Endometrial microvascular endothelial cells (primary cell): ENCODE results near the gene PKDCC. TPM values are rescaled to one million over a fixed set of nuclear protein-coding genes. Genes with fewer than 3 reads are reported as not detected.

Experiments used
- in situ Hi-C: cut with HindIII; loops from 2 replicates; pipeline ENCODE4 v1.10.0; 2017; ENCODE audit warnings: low sequenced_read_pairs, low pct_unique_long_range_greater_than_20kb; ENCODE audit errors: inconsistent ontology term
- total RNA-seq: library from RNA; depleted of rRNA; stranded (reverse); fragments of >200 nt; gene quantifications from one replicate; pipeline ENCODE4 v1.2.3, GENCODE V29; 2015; ENCODE audit errors: inconsistent ontology term

Gene PKDCC
- total RNA-seq, 1 donor from 2014 or later = 2.4 TPM

- in situ Hi-C loops = loop anchor here (25.0 kb wide), 1 partner anchor 214 kb away; no protein-coding TSS in a partner anchor
These were observed 28.8 kb downstream of the PKDCC start for GRCh38 chr2:42076357-42077225.

DNA sequence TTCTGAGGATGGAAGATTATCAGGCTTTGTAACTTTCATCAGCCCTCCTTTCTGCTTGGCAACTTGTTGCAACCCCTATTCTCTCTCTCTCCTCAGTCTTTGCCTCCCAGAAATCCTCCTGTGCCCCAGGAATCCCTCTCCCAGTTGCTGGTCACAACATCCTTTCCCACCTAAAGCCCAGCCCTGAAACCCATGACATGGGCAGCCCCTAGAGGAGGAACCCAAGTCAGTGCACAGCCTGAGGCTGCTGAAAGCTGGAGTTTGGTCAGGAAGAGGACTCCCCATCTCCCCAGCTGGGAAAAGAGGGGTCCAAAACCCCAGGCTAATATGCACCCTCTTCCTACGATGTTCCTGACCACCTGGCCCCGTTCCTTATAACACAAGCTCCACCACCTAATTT lies 29.5 kb downstream of the PKDCC start:
- in situ Hi-C loops = loop anchor here (25.0 kb wide), 1 partner anchor 215 kb away; no protein-coding TSS in a partner anchor

DNA sequence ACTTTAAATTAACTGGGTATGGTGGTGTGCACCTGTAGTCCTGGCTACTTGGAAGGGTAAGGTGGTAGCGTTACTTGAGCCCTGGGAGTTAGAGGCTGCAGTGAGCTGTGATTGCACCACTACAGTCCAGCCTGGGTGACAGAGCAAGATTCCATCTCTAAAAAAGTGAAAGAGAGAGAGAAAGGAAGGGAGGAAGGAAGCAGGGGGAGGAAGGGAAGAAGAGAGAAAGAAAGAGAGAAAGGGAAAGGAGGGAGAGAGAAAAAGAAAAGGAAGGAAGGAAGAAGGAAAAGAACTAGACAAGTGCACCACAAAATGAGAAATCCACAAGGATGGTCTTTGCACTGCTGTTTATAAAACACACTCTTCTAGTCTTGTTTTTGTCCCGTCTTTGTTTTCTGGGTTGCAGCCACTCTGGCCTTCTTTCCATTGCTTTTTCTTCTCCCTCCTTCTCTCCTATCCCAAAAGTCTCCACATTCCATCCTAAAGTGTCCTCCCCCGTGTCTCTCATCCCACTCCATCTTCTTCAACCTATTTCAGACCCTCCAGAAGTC lies 32.0 kb downstream of the PKDCC start:
- in situ Hi-C loops = loop anchor here (25.0 kb wide), 1 partner anchor 218 kb away; no protein-coding TSS in a partner anchor

DNA sequence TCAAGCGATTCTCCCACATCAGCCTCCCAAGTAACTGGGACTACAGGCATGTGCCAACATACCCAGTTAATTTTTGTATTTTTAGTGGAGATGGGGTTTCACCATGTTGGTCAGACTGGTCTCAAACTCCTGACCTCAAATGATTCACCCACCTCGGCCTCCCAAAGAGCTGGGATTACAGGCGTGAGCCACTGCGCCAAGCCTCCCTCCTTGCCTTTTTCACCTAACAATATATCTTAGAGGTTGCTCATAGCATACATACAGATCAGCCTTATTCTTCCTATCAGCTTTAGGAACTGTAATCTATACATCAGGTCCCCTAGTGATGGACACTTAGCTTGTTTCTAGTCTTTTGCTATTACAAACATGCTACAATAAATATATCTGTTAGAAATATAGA lies 33.3 kb downstream of the PKDCC start:
- in situ Hi-C loops = loop anchor here (25.0 kb wide), 1 partner anchor 219 kb away; no protein-coding TSS in a partner anchor

GRCh38 chr2:42082016-42082415 lies 34.2 kb downstream of the PKDCC start:
- in situ Hi-C loops = loop anchor here (25.0 kb wide), 1 partner anchor 220 kb away; no protein-coding TSS in a partner anchor

GRCh38 chr2:42084231-42084671 lies 36.4 kb downstream of the PKDCC start:
- in situ Hi-C loops = loop anchor here (25.0 kb wide), 1 partner anchor 222 kb away; no protein-coding TSS in a partner anchor

GRCh38 chr2:42085070-42085469 lies 37.2 kb downstream of the PKDCC start:
- in situ Hi-C loops = loop anchor here (25.0 kb wide), 1 partner anchor 223 kb away; no protein-coding TSS in a partner anchor

DNA sequence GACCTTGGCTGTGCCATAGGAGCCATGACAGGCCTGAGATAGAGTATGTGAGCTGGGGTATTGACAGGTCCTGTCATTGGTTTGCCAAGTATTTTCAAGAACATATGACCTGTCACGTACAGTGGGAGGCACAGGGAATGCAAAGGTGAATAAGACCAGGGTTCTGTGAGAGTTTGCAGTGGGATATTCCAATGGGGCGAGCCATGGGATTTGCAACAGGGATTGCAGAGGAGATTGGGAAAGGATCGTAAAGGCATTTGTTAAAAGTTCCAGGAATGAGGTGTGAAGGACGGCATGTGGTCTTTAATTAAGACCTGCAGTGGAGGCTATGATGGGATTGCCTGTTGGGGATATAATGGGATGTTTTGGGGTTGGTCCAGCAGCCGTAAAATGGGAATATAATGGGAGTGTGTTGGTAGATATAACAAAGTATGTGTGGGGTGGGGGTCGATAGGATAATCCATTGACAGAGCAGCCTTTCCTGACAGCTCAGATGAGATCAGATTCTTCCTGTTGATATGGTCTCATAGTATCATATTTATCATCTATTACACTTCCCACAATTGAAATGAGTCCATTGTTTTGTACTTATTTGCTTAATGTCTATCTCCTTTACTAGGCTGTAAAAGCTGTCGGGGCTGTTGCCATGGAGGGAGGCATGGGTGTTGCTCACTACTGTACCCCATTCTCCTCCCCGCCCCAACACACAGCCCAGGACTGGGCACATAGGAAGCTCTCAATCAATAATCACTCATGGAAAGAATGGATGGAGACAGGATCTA lies 38.1 kb downstream of the PKDCC start:
- in situ Hi-C loops = loop anchor here (25.0 kb wide), 1 partner anchor 224 kb away; no protein-coding TSS in a partner anchor

DNA sequence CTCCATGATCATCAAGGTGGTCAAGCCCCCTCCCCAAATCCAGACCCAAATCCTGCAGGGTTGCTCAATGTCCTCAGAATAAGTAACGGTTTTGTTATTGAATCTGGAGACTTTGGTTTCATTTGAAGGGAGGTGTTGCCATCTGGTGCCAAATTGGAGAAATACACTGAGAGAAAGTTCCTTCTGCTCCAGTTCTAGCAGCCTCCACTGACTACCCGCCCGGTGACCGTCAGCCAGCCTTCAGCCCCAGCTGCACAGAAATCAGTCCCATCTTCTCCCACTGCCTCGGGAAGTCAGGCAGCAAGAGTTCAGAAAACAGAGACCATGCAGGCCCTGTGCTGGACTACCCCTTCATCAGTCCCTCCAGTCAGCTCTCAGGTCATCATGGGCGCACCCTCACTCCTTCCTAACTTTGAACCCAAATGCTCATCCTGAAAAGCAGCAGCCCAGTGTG lies 38.7 kb downstream of the PKDCC start:
- in situ Hi-C loops = loop anchor here (25.0 kb wide), 1 partner anchor 224 kb away; no protein-coding TSS in a partner anchor

- in situ Hi-C loops = loop anchor here (25.0 kb wide), 1 partner anchor 225 kb away; no protein-coding TSS in a partner anchor
These were observed 39.5 kb downstream of the PKDCC start for GRCh38 chr2:42087137-42087856.

DNA sequence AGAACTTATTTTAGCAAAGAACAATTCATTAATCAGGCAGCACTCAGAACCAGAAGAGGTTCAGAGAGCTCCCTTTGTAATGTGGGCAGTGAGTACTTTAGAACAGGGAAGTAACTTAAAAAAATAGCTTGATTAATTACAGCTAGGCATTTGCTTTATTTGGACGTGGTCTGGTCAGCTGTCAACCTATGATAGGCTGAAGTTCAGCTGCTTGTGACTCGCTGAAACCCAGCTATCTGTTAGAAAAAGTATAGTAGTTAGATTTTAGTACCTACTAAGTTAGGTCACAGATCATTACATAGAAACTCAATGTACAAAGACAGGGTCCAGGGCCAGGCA lies 40.0 kb downstream of the PKDCC start:
- in situ Hi-C loops = loop anchor here (25.0 kb wide), 1 partner anchor 226 kb away; no protein-coding TSS in a partner anchor

GRCh38 chr2:42089340-42089925 lies 41.6 kb downstream of the PKDCC start:
- in situ Hi-C loops = loop anchor here (25.0 kb wide), 1 partner anchor 227 kb away; no protein-coding TSS in a partner anchor

GRCh38 chr2:42090216-42090615 lies 42.4 kb downstream of the PKDCC start:
- in situ Hi-C loops = loop anchor here (25.0 kb wide), 1 partner anchor 228 kb away; no protein-coding TSS in a partner anchor

GRCh38 chr2:42091671-42092070 lies 43.9 kb downstream of the PKDCC start:
- in situ Hi-C loops = loop anchor here (25.0 kb wide), 1 partner anchor 229 kb away; no protein-coding TSS in a partner anchor

DNA sequence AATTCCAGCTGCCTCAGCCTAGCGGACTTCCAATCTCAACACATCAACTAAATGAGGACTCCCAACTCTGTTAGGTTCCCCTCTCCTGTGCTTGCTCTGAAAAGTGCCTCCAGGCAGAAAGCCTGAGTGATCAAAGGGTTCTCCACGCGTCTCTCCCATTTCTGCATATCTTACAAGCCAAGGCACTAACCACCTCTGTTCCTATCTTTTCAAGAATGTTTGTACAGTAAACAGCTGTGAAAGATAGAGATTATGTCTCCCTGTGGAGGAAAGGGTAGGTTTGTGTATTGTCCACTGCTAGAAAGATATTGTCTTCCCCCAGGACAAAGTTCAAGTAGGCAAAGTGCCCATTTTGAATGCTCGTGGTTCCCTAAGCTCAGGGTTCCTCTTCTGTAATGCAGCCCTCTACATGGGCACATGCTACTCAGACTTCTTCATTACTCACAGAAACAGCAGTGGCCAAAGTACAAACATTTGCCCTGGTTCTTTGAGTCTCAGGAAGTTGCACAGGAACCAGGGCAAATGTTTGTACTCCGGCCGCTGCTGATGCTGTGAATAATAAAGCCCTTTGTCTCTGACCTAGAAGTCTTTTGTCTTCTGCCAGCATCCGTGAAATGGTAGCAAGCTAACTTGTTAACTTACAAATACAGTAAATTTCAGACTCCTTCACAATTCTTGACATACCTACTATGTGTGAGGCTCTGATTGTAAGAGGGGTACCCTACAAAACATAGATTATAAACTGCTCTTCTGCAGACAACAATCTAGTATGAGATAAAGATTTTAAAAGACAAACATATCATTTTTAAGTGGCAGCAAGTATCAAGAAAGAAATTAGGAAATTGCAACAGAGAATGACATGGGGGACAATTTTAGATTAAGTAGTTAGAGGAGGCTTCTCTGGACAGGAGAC lies 44.5 kb downstream of the PKDCC start:
- in situ Hi-C loops = loop anchor here (25.0 kb wide), 1 partner anchor 230 kb away; no protein-coding TSS in a partner anchor

DNA sequence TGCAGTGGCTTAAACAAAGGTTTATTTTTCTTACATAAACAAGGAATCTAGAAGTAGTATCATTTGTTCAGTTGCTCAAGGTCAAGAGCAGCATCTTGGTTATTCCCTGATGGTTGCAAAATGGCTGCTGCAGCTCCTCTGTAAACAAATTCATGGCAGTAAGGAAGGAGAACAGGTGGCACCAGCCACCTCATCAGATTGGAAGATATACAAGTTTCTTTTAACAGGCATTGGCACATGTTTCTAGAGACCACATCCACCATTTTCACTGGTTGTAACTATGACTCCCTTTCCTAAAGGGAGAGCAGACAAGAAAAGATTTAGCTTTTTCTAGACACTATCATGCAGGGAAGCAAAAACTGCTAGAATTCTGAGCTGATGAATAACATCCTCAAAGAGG lies 46.3 kb downstream of the PKDCC start:
- in situ Hi-C loops = loop anchor here (25.0 kb wide), 1 partner anchor 232 kb away; no protein-coding TSS in a partner anchor
